HG03175 (cell line): Measurements from ENCODE around the gene BGN.

ENCODE experiments used
- ATAC-seq: cut with Tn5 transposase; IDR thresholded peaks from one replicate; pipeline ENCODE4 v1.9.1; 2021; ENCODE audit warnings: mild to moderate bottlenecking, moderate library complexity; ENCODE audit not compliant: unreplicated experiment

The BGN gene

GRCh38 chrX:153494541-153495361, at the start of gene BGN:
BGN (plus strand) TSS chrX:153494980; CDS start chrX:153504632, 9,652 bp downstream.
- ATAC-seq, result no peak

DNA sequence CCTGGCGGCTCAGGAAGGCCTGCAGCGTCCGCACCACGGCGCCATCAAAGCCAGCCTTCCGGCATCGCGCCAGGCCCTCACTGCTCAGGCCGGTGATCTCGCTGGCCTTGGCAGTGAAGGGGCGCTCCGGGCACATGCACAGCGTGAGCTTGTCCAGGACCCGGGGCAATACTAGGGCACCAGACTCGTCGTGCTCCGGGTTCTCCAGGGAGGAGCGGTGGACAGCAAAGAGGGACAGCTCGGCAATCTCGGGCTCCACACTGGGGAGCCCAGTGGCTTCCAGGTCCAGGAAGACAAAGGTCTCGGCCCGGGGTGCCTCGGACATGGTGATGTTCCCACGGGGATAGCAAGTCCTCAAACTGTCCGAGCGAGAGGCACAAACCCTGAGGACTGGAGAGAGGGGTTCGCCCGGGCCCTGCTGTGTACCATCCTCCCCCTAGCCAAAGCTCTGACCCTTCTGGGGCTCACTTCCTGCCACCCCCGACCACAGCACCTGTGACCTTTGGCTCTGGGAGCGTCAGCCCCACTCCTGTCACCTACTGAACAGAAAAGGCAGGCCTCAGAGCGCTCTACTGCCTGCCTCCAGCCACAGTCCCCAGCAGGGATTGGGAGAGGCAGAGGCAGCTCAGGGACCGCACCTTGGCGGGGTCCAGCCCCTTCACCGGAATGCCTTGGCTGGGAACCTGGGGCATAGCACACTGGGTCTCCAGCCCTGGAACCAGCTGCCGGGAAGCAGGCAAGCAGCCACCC, 49.5 kb upstream of the BGN start:
- no peak for ATAC-seq

- ATAC-seq, result no peak
These were observed 48.7 kb upstream of the BGN start, which contains the start of gene TREX2 for GRCh38 chrX:153445856-153446635. TREX2 (minus strand) TSS chrX:153446056; CDS start chrX:153445430, 626 bp downstream.

DNA sequence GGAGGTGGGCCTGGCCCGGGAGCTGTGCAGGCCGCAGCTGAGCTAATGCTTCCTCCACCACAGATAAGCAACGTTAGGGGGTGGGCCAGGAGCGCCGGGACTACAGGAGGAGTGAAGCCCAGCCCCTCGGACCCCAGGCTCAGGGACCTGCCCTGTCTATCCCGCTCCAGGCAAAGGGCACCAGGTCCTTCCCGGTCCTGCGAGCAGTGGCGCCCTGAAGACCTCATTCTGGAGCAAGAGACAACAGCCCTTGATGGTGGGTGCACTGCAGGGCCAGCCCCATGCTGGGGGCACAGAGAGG, 48.2 kb upstream of the BGN start:
- no peak for ATAC-seq

DNA sequence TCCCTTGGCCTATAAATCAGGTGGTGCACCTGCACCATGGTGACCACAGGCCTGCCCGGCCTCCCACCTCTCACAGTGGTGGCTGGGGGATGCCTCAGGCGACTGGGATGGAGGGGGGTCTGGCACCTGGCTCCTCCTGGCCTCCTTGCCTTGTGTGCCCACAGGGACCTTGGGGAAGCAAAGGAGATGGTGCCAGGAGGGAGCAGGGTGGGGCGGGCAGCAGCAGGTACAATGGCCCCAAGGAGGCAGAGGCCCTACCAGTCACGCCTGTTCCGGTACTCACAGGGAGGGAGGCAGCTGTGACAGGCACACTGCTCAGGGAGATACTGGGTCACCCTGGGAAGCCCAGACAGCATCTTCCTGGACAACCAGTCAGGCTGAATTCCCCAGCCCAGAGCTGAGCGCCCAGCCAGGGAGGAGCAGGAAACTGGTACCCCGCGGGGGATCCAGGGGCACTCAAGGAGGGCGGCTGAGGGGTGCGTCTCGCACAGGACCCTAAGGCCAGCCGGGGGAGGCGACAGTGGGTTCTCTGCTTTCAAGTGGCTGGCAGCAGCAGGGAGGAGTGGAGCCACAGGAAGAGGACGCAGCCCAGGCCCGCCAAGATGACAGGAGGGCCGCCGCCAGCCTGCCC, 47.7 kb upstream of the BGN start:
- no peak for ATAC-seq

- ATAC-seq, result no peak
These were observed 47.2 kb upstream of the BGN start for GRCh38 chrX:153447581-153447960.

DNA sequence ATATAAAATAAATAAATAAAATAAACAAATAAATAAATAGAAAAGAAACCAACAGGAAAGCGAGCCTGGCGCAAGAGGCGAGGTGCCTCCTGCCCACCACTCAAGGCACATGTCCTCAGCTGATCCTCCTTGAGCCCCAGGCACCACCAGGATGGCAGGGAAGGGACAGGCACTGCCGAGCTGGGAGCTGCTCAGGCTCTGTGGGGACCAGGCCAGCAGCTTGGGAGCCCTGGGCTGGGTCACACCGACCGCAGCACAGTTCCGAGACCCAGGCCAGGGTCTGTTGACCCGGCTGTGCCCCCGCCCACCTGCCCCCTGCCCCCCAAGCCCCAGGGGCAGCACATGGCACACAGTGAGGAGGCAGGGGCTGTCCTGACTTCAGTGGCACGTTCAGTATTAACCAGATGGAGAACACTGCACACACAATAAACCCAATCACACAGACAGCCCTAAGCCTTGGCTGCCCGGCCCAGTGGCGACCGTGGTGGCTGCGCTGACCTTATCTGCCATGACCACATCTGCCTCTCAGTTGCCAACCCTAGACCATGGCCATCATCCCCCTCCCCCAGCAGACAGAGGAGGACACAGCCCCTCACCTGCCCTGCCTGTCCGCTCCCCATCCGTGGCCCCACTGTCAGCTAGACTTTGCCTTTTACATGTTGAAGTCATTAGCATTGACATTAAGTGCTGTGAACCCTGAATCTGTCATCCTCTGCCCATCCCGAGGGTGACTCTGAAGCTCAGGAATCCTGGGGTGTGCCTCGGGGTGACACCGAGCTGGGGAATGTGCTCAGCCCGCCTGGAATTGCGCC, 46.0 kb upstream of the BGN start:
- ATAC-seq, result no peak

DNA sequence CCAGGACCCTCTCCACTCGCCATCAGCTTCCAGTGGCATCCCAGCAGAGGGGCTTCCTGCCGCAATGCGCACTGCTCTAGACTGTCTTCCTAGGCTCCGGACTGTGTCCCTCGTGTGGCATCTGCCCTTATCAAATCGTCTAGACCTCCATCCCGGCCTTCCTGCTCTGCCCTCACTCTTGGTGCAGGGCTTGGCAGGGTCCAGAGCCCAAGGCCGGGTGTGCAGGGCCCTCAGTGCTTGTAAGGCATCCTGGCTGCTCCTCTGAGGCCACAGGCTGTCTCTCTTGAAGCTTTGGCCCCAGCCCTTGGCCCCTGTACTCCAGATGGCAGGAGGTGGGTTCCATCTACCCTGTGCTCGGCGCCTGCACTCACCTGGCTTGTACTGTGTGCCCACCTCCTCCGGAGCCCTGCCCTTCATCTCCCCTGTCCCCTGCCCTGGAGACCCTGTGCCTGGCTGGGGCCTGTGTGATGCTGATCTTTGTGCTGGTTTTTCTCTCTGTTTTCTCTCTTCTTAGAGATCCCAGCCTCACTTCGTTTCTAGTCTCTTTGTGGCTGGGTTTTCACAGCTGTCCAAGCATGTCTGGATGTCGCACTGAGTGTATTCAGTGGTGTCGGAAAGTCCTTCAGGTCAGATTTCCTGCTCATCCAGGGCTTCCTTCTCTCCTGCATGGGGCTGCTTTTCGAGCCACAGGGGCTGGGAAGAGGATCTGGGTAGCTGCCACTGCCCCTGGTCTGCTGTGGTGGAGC, 45.2 kb upstream of the BGN start:
- ATAC-seq, result no peak

DNA sequence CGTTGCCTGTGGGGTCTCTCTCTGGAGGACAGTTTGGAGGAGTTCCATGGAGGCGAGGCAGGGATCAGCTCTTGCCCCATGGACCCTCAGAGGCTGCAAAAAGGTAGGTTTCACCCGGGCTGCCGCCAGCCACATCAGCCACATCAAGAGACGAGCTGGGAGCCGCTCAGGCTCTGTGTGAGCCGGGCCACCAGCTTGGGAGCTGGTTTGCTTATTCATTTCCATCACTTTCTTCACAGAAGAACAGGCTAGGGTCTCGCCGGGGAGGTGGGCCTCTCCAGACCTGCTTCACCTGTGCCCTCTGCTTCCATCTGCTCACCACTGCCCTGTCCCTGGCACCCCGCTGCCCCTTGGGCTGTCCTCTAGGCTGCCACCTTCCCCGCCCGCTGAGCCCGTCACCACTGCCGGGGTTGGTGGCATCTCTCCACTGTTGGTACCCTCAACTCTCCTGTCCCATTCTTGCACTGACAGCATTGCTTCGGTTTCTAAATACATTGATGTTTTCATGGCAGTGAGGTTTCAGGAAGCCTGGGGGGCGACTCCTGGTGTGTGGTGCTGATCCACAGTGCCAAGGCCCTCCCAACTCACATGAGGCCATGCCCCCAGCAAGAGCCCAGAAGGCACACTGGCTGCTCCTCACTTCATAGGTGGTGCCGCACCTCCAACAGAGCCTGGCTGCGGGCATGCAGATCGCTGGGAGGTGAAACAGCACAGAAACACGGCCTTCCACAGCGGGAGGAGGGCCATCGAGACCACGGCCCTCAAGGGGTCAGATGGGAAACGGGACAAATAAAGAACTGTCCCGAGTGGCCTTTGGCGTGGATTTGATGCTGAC, 44.4 kb upstream of the BGN start:
- no peak for ATAC-seq

- ATAC-seq, result no peak
These were observed 43.9 kb upstream of the BGN start for GRCh38 chrX:153450949-153451277.

DNA sequence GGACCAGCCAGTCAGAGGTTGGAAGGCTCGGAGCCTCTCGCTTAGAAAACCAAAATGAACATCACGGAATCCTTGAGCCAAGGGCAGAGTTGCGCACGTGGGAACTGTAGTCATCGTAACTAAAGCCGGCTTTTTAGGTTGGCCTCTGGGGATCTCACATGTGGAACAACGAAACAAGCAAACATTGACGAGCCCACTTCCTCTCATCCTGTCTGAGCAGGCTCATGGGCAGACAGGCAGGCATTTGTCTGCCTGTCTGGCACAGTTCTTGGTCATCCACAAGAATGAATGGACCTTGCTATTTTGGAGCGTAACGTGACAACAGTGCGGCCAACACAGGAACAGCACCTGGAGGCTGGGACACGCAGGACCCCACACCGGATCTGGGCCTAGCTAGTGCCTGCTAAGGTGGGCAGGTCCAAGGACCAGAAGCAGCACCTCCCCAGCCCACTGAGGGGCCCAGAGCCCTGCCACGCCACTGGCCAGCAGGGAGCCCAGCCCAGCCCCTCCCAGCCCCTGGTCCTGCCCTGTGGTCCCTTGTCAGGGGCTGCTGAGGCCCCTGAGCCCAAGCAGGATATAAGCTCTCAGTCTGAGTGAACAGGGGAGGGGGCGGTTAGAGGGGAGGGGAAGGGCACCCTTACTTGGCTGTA, 39.8 kb upstream of the BGN start:
- no peak for ATAC-seq

- ATAC-seq, result no peak
These were observed 39.2 kb upstream of the BGN start for GRCh38 chrX:153455571-153455970.

GRCh38 chrX:153456161-153456560, 38.6 kb upstream of the BGN start:
- ATAC-seq, result no peak

- ATAC-seq, result no peak
These were observed 38.1 kb upstream of the BGN start for GRCh38 chrX:153456704-153457103.

- no peak for ATAC-seq
These were observed 37.5 kb upstream of the BGN start for GRCh38 chrX:153457136-153457825.

DNA sequence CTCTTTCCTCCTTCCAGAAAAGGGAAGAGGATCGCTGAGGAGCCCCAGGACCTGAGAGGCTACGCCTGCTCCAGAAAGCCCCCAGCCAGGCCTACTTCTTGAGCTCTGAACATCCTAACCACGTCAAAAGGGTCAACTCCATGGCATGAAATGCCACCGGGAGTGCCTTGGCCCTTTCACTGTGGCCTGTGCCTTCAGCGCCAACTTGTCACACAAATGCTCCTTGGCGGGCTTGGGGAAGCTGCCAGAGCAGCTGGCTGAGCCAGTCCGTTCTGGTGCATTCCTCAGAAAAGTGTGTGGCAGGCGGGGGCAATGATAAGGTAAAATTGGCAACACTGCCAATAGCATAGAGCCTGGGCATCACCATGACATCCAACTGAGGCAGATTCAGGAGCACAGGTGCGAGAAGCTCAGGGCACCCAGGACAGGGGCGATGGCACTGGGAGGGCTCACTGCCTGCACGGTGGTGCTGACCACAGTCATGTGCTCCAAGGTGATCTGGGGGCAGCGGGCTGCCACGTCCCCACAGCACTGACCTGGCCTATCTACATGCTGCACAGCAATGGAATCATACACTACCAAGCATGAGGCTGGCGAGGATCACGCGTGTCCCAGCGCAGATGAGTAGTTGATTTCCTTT, 36.8 kb upstream of the BGN start:
- no peak for ATAC-seq

DNA sequence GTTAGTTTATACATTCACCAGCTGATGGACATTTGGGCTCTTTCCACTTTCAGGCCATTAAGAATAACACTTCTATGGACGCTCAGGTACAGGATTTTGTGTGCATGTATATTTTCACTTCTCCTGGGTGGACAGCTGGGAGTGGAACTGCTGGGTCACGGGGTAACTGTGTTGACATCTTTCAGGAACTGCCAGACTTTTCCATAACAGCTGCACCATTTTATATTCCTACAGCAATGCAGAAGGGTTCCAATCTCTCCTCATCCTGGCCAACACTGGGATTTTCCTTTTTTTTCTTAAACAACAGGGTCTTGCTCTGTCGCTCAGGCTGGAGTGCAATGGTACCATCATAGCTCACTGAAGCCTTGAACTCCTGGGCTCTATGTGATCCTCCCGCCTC, 36.3 kb upstream of the BGN start:
- ATAC-seq, result no peak
